ENCODE measurements around the gene TDRD7.

DNA sequence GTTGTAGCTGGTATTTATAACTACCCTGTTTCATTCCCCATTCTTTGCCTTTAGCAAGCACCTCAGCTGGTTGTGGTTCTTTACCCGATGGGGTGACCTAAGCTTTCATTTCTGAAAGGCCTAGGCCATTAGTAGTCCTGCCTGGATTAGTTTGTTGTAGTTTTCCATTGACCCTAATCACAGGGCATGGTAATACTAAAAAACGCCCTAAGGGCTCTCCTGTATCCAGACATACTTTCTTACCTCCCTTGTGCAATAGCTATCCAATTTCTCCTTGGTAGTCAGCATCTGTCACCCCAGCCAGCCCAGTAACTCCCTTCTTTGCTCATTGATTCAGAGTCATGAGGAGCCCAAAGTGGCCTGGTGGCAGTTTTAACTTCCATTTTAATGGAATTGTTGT lies 113.6 kb downstream of the TDRD7 start:
- TF ChIP-seq ELF1 (CRISPR knock-in tag; IDR thresholded peaks at IDR 0.05): no peak
- TF ChIP-seq, protein P1, sequence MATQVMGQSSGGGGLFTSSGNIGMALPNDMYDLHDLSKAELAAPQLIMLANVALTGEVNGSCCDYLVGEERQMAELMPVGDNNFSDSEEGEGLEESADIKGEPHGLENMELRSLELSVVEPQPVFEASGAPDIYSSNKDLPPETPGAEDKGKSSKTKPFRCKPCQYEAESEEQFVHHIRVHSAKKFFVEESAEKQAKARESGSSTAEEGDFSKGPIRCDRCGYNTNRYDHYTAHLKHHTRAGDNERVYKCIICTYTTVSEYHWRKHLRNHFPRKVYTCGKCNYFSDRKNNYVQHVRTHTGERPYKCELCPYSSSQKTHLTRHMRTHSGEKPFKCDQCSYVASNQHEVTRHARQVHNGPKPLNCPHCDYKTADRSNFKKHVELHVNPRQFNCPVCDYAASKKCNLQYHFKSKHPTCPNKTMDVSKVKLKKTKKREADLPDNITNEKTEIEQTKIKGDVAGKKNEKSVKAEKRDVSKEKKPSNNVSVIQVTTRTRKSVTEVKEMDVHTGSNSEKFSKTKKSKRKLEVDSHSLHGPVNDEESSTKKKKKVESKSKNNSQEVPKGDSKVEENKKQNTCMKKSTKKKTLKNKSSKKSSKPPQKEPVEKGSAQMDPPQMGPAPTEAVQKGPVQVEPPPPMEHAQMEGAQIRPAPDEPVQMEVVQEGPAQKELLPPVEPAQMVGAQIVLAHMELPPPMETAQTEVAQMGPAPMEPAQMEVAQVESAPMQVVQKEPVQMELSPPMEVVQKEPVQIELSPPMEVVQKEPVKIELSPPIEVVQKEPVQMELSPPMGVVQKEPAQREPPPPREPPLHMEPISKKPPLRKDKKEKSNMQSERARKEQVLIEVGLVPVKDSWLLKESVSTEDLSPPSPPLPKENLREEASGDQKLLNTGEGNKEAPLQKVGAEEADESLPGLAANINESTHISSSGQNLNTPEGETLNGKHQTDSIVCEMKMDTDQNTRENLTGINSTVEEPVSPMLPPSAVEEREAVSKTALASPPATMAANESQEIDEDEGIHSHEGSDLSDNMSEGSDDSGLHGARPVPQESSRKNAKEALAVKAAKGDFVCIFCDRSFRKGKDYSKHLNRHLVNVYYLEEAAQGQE (IDR thresholded peaks at IDR 0.05; ENCODE audit: borderline replicate concordance in 1 of 2, low read depth in 1 of 2, low read length in 2 of 2): no peak
- no peak for TF ChIP-seq ZNF614 (CRISPR knock-in tag; IDR thresholded peaks at IDR 0.05; ENCODE audit: borderline replicate concordance)
- TF ChIP-seq, protein P2, sequence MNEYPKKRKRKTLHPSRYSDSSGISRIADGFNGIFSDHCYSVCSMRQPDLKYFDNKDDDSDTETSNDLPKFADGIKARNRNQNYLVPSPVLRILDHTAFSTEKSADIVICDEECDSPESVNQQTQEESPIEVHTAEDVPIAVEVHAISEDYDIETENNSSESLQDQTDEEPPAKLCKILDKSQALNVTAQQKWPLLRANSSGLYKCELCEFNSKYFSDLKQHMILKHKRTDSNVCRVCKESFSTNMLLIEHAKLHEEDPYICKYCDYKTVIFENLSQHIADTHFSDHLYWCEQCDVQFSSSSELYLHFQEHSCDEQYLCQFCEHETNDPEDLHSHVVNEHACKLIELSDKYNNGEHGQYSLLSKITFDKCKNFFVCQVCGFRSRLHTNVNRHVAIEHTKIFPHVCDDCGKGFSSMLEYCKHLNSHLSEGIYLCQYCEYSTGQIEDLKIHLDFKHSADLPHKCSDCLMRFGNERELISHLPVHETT (CRISPR knock-in tag; conservative IDR thresholded peaks at IDR 0.05): no peak
- no peak for TF ChIP-seq EP300 (IDR thresholded peaks at IDR 0.05; ENCODE audit: low read depth in 2 of 2, low read length in 2 of 2)
- TF ChIP-seq EP300 (CRISPR knock-in tag; IDR thresholded peaks at IDR 0.05; ENCODE audit: borderline replicate concordance): no peak

All from HepG2 (cell line).